NCI-H82 treated with DMSO at 0.1 percent for 48 hours (cell line): ENCODE data around the gene PRAMEF25.
"Not testable (repeated sequence)": the region's sequence is repeated elsewhere in the genome, so short reads cannot be mapped to it uniquely, and the experiment has no call there.

ENCODE experiments used
- DNase-seq: peaks from one replicate; lab custom pipeline; 2025; ENCODE audit not compliant: unreplicated experiment; lab: John Stamatoyannopoulos, UW

Gene PRAMEF25

DNA sequence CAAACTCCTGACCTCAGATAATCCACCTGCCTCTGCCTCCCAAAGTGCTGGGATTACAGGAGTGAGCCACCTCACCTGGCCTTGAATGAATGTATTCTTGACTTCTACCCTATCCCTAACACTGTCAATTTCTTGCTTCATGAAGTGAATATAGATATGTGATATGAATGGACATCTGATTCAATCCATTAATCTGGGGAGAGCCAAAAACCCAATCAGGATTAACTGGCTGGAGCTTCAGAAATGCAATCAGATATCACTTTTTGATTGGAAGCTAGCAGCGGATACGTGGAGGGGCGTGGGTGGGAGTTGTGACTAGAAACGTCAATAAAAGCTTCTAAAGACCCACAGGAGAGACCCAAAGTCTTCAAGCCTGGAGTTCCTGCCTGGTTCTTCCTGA, at the start of gene PRAMEF25:
Gene PRAMEF25, plus strand, starts transcription at position 301 of the 400 bp plus-strand sequence. CDS start 2,920 bp downstream, outside the sequence.
- not testable (repeated sequence) for DNase-seq

DNA sequence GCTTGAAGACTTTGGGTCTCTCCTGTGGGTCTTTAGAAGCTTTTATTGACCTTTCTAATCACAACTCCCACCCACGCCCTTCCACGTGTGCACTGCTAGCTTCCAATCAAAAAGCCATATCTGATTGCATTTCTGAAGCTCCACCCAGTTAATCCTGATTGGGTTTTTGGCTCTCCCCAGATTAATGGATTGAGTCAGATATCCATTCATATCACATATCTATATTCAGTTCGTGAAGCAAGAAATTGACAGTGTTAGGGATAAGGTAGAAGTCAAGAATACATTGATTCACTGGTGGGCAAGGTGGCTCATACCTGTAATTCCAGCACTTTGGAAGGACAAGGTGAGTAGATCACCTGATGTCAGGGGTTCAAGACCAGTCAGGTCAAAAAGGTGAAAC, 14.1 kb upstream of the PRAMEF25 start, which contains the start of gene PRAMEF27:
Gene PRAMEF27, minus strand, starts transcription at position 101 of the 400 bp plus-strand sequence. CDS start 2,916 bp downstream, outside the sequence.
- DNase-seq, result not testable (repeated sequence)

DNA sequence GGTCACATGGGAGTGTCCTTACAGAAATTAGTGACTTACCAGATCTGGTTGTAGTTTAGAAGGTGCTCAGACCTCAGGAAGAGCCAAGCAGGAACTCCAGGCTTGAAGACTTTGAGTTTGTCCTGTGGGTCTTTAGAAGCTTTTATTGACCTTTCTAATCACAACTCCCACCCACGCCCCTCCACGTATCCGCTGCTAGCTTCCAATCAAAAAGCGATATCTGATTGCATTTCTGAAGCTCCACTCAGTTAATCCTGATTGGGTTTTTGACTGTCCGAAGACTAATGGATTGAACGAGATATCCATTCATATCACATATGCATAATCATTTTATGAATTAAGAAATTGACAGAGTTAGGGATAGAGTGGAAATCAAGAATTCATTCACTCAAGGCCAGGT, 46.2 kb downstream of the PRAMEF25 start, which contains the start of gene HNRNPCL2:
Gene HNRNPCL2, minus strand, starts transcription at position 101 of the 400 bp plus-strand sequence. CDS start 454 bp downstream, outside the sequence.
- DNase-seq, result not testable (repeated sequence)
